T-helper 17 cell (primary cell): Measurements from ENCODE around the gene TNFRSF25. TPM values are rescaled to one million over a fixed set of nuclear protein-coding genes. Genes with fewer than 3 reads are reported as not detected.

Source experiments
- ATAC-seq: fragments of 150-1000 bp; cut with Tn5 transposase; 2 replicates; pipeline ENCODE4 v1.10.0; 2021; ENCODE audit warnings: mild to moderate bottlenecking, moderate library complexity
- DNase-seq, 3 donors: peaks; one replicate each; pipeline versions ENCODE4 v3.0.0 to v3.0.0-alpha.2; 2020 to 2021
- H3K9me3 ChIP-seq: one replicate; pipeline ENCODE4 v1.7.0; 2013; ENCODE audit warnings: low read length, mild to moderate bottlenecking; ENCODE audit not compliant: control insufficient read depth, poor library complexity, severe bottlenecking
- H3K27ac Mint-ChIP-seq: one replicate; pipeline ENCODE4 v1.8.0; 2022; ENCODE audit warnings: mild to moderate bottlenecking, moderate library complexity, mixed read lengths
- H3K27me3 Mint-ChIP-seq: one replicate; pipeline ENCODE4 v1.8.0; 2022; ENCODE audit warnings: mixed read lengths
- H3K36me3 Mint-ChIP-seq: one replicate; pipeline ENCODE4 v1.8.0; 2022; ENCODE audit warnings: low read depth, mixed read lengths
- H3K4me1 Mint-ChIP-seq: one replicate; pipeline ENCODE4 v1.8.0; 2022; ENCODE audit warnings: mild to moderate bottlenecking, mixed read lengths
- H3K4me3 Mint-ChIP-seq: one replicate; pipeline ENCODE4 v1.8.0; 2022; ENCODE audit warnings: mild to moderate bottlenecking, moderate library complexity, mixed read lengths
- total RNA-seq, 4 donors: library from RNA in 2 of 4; stranded (reverse) in 2 of 4; gene quantifications; one replicate each; pipeline ENCODE4 v1.2.3 and lab custom pipeline; 2022 to 2026

Gene TNFRSF25
- total RNA-seq, 2 donors from 2014 or later: 393 to 433 TPM

DNA sequence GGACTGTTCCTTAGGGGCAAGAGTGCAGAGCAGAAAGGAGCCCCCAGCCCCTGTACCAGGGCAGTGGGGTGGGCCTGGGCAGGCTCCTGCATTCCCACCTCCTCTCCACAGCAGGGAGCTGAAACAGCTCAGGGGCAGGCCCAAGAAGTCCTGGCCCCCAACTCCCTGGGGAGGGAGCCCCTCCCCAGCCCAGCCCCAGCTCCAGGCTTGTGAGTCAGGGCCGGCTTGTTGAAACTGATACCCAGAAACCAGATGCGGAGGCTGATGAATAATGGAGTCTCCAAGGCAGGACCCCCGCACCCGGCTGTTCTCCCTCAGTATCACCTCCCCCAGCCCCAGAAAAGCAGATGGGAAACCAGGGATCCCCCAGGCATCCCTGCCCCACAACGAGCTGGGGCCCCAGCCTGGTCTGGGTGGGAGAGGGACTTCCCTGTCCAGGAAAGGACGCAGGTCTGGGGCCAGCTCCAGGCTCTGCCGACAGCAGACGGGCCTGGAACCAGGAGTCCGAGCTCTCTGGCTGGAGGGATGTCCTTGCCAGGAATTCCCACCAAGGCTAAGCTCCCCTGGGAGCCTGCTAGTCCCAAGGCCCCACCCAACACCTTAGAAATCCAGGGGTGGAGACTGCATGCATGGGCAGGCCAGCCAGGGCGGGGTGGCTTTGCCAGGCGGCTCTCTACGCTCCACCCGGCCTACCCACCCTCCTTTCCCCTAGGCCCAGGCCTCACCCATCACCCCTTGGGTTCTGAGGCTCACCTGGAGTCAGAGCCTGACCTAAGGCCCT, 22.8 kb upstream of the TNFRSF25 start:
- peaks cover 15% of the 10 kb centered on the region for H3K27me3 Mint-ChIP-seq
- H3K36me3 Mint-ChIP-seq: peaks cover 2% of the 10 kb centered on the region
- H3K4me3 Mint-ChIP-seq: no peak overlapping the region
- peaks cover 29% of the 10 kb centered on the region for H3K4me1 Mint-ChIP-seq
- DNase-seq (no peak), ATAC-seq (no peak)
- H3K9me3 ChIP-seq: no peaks in the 10 kb centered on the region
- no peak overlapping the region for H3K27ac Mint-ChIP-seq

DNA sequence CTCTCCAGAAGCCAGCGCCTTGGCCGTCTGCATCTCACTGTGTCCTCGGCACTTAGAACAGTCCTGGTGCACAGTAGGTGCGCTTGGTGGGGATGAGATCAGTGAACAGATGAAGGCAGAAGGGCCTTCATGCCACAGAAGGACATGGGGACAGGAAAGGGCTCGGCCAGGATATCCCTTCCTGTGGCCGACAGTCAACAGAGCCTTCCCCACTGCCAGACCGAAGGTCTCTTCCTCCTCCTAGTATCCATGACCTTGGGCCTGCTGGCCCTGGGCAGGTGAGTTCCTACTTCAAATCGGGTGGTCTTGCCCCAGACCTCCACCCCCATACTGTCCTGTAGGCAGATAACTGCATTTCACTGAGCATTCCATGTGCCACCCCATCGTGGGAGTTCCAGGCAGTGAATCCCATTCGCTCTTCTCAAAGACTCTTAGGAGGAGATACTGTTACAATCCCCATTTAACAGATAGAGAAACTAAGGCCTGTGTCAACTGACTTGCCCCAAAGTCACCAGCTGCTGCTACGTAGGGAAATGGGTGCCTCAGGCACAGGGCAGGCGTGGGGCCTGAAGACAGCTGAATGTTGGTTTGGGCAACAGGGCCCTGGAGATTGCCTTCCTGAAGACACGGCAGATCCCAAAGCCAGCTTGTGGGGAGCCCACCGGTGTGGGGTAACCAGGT, 22.0 kb upstream of the TNFRSF25 start:
- DNase-seq: no peak
- H3K9me3 ChIP-seq: no peaks in the 10 kb centered on the region
- peaks cover 26% of the 10 kb centered on the region for H3K4me1 Mint-ChIP-seq
- peak overlapping the region; percentile 53 for H3K4me3 Mint-ChIP-seq
- H3K36me3 Mint-ChIP-seq: peaks cover 2% of the 10 kb centered on the region
- peak overlapping the region; percentile 74 for H3K27ac Mint-ChIP-seq
- H3K27me3 Mint-ChIP-seq: peaks cover 15% of the 10 kb centered on the region
- no peak for ATAC-seq

DNA sequence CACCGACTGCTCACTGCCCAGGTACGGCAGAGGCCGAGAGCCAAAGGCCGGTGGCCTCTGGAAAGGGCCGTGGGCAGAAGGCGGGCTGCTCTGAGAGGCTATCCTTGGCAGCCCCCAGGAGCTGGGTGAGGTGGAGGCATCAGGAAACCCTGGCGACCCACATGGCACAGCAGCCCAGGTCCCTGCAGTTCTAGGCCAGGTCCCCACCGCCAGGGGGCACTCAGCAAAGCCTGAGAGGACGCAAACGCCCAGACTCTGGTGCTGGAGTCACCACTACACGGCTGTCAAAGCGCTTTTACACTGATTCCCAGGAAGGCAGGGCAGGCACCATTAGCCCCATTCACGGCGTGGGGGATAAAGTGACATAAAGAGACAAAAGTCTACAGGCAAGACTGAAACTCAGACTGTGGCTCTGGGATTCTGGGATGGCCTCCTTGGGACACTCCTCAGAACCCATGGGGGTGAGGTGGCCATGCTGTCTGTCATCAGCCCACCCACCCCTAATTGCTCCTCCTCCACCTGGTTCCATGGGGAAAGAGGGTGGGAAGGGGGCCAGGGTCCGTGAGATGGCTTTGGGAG, 20.5 kb upstream of the TNFRSF25 start:
- H3K27me3 Mint-ChIP-seq: peaks cover 19% of the 10 kb centered on the region
- ATAC-seq (peak; percentile 78), DNase-seq (peak; percentile 72 to 88 (median 76))
- peaks cover 2% of the 10 kb centered on the region for H3K36me3 Mint-ChIP-seq
- peak overlapping the region; percentile 78 for H3K4me3 Mint-ChIP-seq
- no peaks in the 10 kb centered on the region for H3K9me3 ChIP-seq
- peak overlapping the region; percentile 80 for H3K27ac Mint-ChIP-seq
- H3K4me1 Mint-ChIP-seq: peaks cover 26% of the 10 kb centered on the region

DNA sequence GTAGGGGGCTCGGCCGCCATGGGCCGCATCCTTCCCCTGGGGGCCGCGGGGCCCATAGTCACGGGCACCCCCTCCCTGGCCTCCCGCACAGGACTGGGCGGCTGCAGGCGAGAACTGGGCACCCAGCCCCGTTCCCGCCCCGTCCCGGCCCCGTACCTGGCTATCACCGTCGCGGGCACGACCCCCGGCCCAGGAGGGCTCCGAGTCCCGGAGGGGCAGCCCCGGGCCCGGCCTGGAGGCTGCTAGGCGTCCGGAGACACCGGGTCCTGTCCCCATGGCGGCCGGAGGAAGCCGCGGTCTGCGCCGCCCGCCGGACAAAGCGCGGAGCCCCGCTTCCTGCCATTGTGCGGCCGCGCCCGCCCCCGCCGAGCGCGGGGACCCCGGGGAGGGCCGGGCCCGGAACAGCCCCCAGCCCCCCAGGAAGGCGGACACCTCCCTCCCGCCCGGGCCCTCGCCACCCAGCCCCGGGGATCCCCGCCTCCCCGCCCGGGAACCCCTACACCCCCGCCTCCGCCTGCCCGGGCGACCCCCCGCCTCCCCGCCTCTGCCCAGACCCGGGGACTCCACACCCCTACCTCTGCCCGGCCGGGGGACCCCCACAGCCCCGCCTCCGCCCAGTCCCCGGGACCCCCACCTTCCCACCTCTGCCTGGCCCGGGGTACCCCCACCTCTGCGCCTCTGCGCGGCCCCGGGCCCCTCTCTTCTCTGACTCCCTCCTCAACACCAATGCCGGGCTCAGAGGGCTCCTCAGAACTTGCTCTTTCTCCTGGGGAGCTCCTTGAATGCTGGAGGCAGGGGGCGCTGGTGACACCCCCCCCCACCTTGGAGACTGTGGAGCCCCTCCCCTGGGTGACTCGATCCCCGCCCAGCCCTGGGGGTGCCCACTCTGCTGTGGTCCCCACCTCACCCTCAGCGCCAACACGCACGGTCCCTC, 19.5 kb upstream of the TNFRSF25 start:
- Mint-ChIP-seq H3K4me3 (peak overlapping the region; percentile 78), H3K4me1 (peaks cover 22% of the 10 kb centered on the region)
- no peak for DNase-seq

DNA sequence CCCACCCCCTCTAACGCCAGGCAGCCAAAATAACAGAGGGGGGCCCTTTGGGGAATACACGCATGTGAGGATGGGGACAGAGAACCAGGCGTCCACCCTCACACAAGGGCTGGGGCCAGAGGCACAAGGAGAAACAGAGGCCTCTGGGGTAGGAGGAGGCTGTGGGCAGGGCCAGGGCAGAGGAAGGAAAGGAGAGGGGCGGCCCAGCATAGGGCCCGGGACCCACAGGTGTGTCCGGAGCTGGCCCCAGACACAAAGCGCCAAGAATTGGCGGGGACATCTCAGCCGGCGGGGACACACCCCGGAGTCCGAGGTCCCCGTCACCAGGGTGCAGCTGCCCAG, 18.8 kb upstream of the TNFRSF25 start:
- H3K4me3 Mint-ChIP-seq: no peak overlapping the region

More for the DNA sequence above, 19.5 kb upstream of the TNFRSF25 start:
- Mint-ChIP-seq H3K36me3 (peaks cover 2% of the 10 kb centered on the region), H3K27me3 (peaks cover 19% of the 10 kb centered on the region), H3K27ac (peak overlapping the region; percentile 80)
- no peak for ATAC-seq
- no peaks in the 10 kb centered on the region for H3K9me3 ChIP-seq

DNA sequence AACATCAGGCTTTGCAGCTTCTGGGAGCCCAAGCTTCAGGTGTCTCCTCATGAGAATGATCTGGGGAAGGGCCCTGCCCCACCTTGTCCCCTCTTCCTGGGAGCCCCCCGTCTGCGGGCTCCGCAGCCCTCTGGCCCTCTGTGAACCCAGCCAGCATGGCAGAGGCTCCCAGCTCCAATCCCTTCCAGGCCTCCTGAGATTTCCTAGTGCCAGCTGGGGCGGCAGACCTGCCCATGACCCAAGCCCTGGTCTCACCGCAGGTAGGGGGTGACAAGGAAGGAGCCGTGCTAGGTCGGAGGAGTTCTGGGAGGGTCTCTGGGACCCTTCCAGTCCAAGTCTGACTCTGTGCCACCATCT, 17.8 kb upstream of the TNFRSF25 start:
- H3K36me3 Mint-ChIP-seq: peaks cover 2% of the 10 kb centered on the region
- no peak overlapping the region for H3K4me3 Mint-ChIP-seq

More for the DNA sequence above, 18.8 kb upstream of the TNFRSF25 start:
- Mint-ChIP-seq H3K36me3 (peaks cover 2% of the 10 kb centered on the region), H3K4me1 (peaks cover 19% of the 10 kb centered on the region), H3K27ac (no peak overlapping the region), H3K27me3 (peaks cover 19% of the 10 kb centered on the region)
- no peaks in the 10 kb centered on the region for H3K9me3 ChIP-seq
- ATAC-seq (no peak), DNase-seq (no peak)

DNA sequence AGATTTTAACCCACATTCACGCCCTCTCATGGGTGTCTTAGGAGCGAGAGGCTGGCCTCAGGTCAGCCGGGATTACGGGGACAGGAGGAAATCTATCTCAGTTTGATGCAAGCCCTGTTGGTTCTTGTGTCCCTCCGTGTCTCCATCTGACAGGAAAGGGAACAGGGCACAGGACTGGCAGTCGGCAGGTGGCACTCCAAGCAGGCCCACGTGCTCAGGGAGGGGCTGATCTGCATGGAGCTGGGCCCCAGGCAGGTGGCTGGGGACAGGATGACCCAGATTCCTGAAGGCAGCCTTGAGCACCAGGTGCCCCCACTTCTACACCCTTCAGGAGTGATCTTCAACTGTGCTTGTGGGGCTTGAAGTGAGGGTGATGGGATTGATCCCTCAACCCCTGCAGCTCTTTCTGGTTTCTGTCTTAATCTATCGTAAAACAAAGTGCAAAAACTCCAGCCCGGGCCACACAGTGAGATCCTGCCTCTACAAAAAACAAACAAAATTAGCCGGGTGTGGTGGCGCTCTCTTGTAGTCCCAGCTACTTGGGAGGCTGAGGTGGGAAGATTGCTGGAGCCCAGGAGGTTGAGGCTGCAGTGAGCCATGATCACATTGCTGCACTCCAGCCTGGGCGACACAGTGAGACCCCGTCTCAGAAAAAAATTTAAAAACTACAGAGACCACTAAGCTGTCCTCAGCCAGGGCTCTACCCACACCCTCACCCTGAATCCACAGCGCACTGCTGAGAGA, 17.2 kb upstream of the TNFRSF25 start:
- Mint-ChIP-seq H3K27ac (no peak overlapping the region), H3K27me3 (peaks cover 19% of the 10 kb centered on the region), H3K4me1 (peaks cover 19% of the 10 kb centered on the region), H3K36me3 (peaks cover 2% of the 10 kb centered on the region), H3K4me3 (no peak overlapping the region)
- no peaks in the 10 kb centered on the region for H3K9me3 ChIP-seq
- no peak for ATAC-seq
- DNase-seq: no peak

More for the DNA sequence above, 17.8 kb upstream of the TNFRSF25 start:
- ATAC-seq (no peak), DNase-seq (no peak)
- no peaks in the 10 kb centered on the region for H3K9me3 ChIP-seq
- Mint-ChIP-seq H3K27ac (no peak overlapping the region), H3K4me1 (peaks cover 19% of the 10 kb centered on the region), H3K27me3 (peaks cover 19% of the 10 kb centered on the region)

DNA sequence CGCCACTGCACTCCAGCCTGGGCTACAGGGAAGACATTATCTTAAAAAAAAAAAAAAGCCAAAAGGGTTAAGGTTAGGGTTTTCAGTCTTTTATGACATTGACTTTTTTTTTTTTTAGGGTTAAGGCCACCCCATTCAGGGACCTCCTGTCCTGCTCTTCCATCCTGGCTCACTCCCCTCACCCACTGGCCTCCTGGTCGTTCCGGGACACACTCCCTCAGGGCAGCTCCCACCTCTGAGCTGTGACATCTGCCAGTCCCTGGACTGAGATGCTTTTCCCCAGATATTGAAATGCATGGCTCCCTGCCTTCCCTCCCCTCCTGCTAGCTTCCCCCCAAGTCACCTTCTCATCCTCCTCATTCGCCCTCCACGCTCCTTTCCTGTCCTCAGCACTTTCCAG, 15.8 kb upstream of the TNFRSF25 start:
- no peak overlapping the region for H3K27ac Mint-ChIP-seq
- H3K4me3 Mint-ChIP-seq: no peak overlapping the region
- H3K36me3 Mint-ChIP-seq: no peaks in the 10 kb centered on the region
- H3K27me3 Mint-ChIP-seq: peaks cover 10% of the 10 kb centered on the region
- H3K4me1 Mint-ChIP-seq: peaks cover 16% of the 10 kb centered on the region
- no peak for DNase-seq
- H3K9me3 ChIP-seq: no peaks in the 10 kb centered on the region
- no peak for ATAC-seq

DNA sequence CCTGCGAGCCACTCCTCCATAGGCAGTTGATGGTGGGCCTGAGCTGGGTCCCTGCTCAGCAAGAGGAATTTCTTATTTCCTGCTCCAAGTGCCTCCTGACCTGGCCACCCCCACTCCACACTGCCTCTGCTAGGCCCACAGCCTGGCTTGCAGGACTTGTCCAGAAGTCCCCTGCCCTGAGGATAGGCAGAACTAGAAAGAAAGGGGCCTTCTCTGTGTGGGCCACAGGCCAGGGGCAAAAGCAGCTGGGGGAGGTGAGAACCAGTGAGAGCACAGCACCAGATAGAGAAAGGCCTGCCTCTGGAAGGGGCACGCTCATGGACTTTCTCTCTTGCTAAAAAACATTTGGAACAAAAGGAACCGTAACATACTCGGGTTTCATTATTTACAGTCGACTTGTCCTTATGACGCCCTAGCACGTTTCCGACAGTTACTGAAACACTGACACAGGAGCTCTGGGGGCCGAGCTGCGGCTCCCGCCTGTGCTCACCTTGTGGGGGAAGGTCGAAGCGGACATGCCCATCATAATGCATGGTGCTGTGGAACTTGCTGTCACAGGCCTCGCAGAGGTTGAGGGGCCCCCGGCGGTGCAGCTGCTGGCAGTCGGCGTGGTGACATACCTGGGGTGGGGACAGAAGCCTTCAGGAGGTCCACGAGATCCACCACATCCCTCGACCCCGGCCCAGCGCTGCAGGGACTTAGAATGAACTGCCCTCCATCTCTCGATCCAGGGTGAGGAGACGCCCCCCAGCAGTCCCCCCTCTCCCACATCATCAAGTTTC, 11.3 kb upstream of the TNFRSF25 start:
- peaks cover 10% of the 10 kb centered on the region for H3K4me1 Mint-ChIP-seq
- H3K36me3 Mint-ChIP-seq: no peaks in the 10 kb centered on the region
- no peak overlapping the region for H3K4me3 Mint-ChIP-seq
- H3K27me3 Mint-ChIP-seq: peaks cover 3% of the 10 kb centered on the region
- ATAC-seq (no peak), DNase-seq (no peak)
- H3K9me3 ChIP-seq: no peaks in the 10 kb centered on the region
- no peak overlapping the region for H3K27ac Mint-ChIP-seq

DNA sequence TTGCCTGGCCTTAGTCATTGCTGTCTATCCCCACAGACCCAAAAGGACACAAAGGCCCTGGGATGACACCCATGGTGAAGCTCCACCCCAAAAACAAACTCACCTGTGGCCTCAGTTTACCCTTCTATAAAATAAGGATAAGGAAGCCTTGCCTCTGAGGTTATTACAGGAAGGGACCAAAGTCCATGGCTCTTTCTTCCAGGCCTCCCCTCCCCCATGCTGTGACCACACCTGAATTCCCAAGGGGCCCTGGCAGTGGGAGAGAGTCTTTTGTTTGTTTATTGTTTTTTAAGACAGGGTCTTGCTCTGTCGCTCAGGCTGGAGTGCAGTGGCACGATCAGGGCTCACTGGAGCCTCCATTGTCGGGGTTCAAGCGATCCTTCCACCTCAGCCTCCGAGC, 10.5 kb upstream of the TNFRSF25 start:
- peaks cover 9% of the 10 kb centered on the region for H3K4me1 Mint-ChIP-seq
- no peak overlapping the region for H3K4me3 Mint-ChIP-seq
- ATAC-seq: no peak
- no peaks in the 10 kb centered on the region for H3K36me3 Mint-ChIP-seq
- no peak for DNase-seq
- no peak overlapping the region for H3K27ac Mint-ChIP-seq
- H3K27me3 Mint-ChIP-seq: no peaks in the 10 kb centered on the region
- H3K9me3 ChIP-seq: no peaks in the 10 kb centered on the region

DNA sequence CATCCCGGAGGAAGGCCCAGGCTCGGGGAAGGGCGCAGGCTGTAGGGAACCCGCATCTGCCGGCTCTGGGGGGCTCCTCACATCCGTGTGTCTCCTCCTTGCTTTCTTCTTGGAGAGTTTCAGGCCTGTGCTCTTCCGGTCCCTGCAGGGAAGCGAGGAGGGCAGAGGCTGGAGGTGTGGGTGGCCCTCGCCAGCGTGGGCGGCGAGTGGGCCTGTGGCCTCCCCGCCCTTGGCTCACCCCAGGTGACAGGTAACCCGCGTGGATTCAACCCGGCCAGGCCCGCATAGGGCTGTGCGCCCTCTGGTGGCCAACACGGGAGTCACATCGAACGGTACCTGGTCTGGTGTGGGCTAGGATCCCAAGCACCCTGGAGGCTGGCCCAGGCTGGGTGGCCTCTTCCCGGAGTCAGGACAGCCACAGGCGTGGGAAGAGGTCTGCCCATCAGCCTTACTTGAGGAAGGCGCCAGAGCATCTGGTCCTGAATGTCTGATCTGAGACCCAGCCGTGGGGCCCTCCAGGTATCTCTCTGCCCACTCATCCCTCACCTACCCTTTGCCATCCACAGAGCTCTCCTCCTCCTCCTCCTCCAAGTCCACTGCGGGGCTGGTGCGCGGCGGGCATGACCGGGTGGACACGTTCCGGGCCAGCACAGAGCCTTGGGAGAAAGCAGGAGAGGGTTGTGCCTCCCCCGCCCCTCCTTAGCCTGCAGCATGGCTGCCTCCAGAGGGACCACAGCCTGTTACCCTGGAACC, 9.6 kb upstream of the TNFRSF25 start:
- H3K27ac Mint-ChIP-seq: peak overlapping the region; percentile 39
- peak; percentile 71 to 89 (median 76) for DNase-seq
- H3K36me3 Mint-ChIP-seq: no peaks in the 10 kb centered on the region

More for the DNA sequence above, 9.6 kb upstream of the TNFRSF25 start:
- peaks cover 9% of the 10 kb centered on the region for H3K4me1 Mint-ChIP-seq
- no peaks in the 10 kb centered on the region for H3K27me3 Mint-ChIP-seq
- H3K4me3 Mint-ChIP-seq: no peak overlapping the region
- H3K9me3 ChIP-seq: no peaks in the 10 kb centered on the region
- peak; percentile 98 for ATAC-seq
